GM18499 (cell line): ENCODE data around the gene KIF1C.
"Not testable (repeated sequence)": the region's sequence is repeated elsewhere in the genome, so short reads cannot be mapped to it uniquely, and the experiment has no call there.

Experiments
- ATAC-seq: cut with Tn5 transposase; IDR thresholded peaks from one replicate; pipeline ENCODE4 v1.9.1; 2021; ENCODE audit warnings: moderate number of reproducible peaks; ENCODE audit not compliant: insufficient read depth, unreplicated experiment

Gene KIF1C

DNA sequence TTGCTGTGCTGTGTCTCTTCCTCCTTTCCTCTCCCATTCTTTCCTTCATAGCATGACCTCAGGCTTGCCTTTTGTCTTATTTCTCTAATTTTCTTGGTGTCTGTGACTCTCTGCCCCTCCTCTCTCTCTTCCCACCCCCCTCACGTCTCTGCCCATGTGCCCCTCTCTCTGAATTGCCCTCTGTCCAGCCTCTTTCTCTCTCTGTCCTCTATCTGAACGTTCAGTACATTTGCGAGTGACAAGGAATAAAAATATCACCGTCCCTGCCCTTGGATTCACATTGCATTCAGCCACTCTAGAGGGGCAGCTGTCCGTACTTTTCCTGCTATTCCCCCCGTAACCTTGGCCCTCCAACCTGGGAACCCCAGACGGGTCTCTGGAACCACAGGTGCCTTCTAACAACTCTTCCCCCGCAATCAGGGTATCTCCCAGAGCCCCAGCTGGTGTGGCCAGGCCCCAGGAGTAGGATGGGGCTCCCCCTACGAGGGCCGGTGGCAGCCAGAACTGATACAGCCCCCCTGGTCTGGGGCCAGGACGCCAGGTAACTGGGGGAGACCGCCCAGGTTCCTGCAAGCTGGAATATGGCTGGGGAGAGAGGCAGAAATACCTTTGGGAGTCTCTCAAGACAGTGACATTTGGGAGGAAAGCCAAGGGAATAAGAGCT, 1.8 kb downstream of the KIF1C start:
- no peak for ATAC-seq

- no peak for ATAC-seq
Measured at GRCh38 chr17:5000237-5000639, 2.5 kb downstream of the KIF1C start.

DNA sequence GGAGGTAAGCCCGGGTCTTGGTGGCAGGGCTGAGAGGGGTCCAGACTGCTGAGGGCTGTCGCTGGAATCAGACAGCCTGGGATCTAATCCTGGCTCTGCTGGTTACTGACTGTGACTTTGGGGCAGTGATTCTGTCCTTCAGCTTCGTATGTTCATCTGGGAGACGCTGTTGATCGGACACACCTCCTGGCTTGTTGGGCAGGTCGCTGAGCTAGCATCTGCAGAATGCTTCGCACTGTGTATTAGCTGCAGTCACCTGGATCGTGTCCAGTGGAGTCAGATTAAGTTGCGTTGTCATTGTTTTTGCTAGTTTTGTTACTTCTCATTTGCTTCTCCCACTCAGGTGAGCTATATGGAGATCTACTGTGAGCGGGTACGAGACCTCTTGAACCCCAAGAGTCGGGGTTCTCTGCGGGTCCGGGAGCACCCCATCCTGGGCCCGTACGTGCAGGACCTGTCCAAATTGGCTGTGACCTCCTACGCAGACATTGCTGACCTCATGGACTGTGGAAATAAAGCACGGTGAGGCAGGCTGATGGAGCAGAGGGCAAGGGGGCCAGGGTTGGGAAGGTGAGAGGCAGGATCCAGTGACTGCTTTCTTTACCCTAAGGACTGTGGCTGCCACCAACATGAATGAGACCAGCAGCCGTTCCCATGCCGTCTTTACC, 4.5 kb downstream of the KIF1C start:
- ATAC-seq, result no peak

GRCh38 chr17:5003214-5003867, 5.6 kb downstream of the KIF1C start:
- ATAC-seq, result no peak

DNA sequence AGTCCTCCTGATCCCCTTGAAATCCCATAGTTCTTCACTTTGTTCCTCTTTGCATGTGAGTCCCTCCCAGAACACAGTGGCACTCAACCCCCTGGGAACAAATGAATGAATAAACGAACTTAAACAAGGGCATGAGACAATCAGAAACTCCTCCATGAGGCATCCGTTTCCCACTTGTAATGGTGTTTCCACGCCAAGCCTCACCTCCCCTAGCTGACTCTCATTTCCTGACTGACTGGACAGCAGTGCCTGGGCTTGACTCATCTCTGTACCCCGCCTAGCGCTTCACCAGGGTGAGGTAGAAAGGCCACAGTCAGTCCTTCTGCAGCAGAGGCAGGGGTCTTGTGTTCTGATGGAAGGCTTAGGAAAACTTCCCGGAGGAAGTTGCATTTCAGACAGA, 14.2 kb downstream of the KIF1C start:
- no peak for ATAC-seq

DNA sequence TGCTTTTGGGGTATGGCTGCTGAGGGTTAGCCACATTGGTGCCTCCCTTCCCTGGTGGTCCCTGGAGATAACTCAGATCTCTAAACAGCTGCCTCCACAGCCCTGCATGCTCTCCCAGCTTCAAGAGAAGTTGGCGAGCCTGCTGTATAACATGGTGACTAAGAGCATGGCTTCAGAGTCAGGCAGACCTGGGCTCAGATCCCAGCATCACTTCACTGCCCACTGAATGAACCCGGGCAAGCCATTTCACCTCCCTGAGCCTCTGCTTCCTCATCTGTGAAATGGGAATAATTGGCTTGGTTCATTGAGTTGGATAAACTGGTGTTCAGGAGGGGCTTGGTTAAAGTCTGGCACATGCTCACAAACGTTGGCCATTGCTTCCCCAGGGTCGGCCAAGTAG, 16.6 kb downstream of the KIF1C start:
- no peak for ATAC-seq

GRCh38 chr17:5019475-5019956, 21.8 kb downstream of the KIF1C start:
- ATAC-seq, result no peak

DNA sequence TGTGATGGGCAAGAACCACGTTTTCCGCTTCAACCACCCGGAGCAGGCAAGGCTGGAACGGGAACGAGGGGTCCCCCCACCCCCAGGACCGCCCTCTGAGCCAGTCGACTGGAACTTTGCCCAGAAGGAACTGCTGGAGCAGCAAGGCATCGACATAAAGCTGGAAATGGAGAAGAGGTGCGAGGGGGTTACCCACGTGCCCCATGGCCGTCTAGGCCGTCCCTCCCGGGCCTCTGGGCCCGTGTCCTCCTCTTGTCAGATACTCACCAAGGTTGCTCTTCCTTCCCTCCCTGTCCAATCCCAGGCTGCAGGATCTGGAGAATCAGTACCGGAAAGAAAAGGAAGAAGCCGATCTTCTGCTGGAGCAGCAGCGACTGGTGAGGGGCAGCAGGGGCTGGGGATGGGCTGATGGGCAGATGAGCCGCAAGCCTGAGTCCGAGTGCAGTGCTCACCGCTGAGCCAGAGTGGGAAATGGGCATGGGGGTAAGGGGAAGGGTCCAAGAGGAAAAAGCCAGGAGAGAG, 22.8 kb downstream of the KIF1C start:
- no peak for ATAC-seq

GRCh38 chr17:5022171-5022711, 24.5 kb downstream of the KIF1C start:
- ATAC-seq, result no peak

- no peak for ATAC-seq
Measured at GRCh38 chr17:5023588-5024147, 25.9 kb downstream of the KIF1C start.

DNA sequence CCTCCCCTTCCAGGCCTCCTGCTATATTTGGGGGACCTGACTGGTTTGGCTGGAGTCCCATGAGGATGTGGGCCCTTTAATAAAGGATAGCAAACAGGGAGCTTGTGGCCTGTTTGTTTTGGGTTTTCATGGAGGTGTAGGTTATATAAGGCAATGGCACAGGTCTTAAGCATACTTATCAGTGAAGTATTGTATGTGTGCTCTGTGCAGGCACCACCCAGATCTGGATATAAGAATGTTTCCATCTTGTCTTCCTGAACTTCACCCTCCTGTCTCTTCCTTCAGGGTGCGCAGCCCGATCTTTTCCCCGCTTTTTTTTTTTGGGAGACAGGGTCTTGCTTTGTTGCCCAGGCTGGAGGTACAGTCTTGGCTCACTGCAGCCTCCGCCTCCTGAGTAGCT, 26.9 kb downstream of the KIF1C start:
- no peak for ATAC-seq

- no peak for ATAC-seq
Measured at GRCh38 chr17:5027299-5027698, 29.5 kb downstream of the KIF1C start.

DNA sequence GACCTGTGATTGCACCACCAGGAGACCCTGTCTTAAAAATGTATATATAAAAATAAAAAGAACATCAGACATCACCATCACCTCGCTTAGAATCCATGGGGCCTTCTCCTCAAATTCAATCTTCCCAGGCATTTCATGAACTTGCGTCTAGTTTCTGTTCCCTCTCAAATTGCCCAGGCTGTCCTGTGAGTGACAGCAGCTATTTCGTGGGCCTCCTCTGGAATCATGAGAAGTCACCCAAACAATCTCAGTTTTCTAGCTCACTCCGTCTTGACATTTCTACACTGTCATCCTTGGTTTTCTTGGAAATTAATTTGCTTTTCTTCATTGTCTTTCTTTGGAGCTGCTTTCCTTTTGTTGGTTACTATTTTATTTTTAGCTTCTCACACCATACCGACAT, 30.2 kb downstream of the KIF1C start:
- no peak for ATAC-seq

GRCh38 chr17:5030168-5030567, 32.4 kb downstream of the KIF1C start:
- ATAC-seq, result not testable (repeated sequence)

- ATAC-seq, result no peak
Measured at GRCh38 chr17:5031365-5032082, 33.8 kb downstream of the KIF1C start.

DNA sequence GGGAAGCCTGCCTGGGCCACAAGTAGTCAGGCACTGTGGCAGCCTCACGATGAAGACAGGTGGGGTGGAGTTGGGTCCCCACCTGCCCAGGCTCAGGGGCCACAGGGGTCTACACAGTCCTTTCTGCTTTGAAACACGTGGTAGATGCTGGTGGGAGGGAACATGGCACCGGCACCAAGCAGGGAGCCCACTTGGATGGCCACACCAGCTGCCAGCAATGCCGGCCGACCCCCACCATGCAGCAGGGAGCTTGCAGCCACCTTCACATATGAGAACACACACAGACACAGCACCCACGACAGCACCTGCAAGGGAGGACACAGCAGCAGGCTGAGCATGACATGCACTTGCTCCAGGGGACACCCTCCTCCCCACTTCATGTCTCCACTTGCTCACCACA, 35.1 kb downstream of the KIF1C start:
- no peak for ATAC-seq

DNA sequence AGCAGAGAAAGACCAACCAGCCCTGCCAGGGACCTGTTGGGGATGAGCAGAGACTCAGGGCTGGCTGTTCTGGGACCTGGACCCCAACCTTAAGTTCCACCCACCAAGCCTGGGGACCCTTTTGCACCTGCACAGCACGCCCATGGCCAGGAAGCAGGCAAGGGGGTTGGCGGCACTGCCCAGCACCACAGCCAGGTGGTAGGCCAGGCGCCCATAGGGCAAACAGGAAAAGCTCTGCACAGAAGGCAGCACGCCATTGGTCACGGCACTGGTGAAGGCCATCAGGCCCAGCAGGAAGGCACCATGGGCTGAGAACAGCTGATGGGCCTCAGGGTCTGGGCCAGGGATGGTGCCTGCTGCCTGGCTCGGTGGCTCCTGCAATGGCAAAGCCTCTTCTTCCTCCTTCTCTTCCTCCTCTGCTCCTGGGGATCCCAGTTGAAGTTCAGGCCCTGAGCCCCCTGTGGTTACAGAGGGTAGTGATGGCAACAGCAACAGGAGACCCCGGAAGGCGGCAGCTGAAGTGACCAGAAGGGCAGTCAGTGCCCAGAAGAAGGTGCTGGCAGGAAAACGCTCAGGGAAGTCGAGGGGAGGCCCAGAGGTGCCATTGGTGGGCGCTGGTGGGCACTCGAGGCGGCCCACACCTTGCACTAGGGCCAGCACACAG, 35.7 kb downstream of the KIF1C start:
- ATAC-seq, result no peak

GRCh38 chr17:5034063-5034462, 36.3 kb downstream of the KIF1C start:
- no peak for ATAC-seq

GRCh38 chr17:5034651-5035050, 36.9 kb downstream of the KIF1C start:
- ATAC-seq, result no peak

DNA sequence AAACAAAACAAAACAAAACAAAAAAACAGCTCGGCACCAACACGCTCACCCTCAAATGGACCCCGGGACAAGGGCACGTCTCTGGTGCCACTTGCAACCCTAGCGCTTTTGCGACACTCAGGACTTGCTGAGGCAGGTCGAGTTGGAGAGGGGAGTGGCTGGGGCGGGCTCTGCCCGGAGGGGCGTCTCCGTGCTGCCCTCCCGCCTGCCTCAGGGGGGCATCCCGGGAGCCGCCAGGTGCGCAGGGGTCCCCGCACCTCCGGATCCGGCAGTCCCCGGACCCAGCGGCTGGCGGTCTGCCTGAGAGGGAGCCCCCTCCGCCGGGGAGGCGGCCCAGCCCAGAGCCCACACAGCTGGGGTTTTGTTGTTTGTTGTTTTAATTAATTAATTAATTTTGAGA, 37.6 kb downstream of the KIF1C start, which contains the start of gene SLC52A1:
TSS of gene SLC52A1 (minus strand) at position 112 of the 400 bp plus-strand sequence. CDS start 820 bp downstream, outside the sequence.
- ATAC-seq, result no peak
